Cortex of kidney (tissue), 1 donor: ENCODE measurements around the gene RPS5.
"Not testable (repeated sequence)": the region's sequence is repeated elsewhere in the genome, so short reads cannot be mapped to it uniquely, and the experiment has no call there.

ENCODE experiments used
- DNase-seq: peaks from one replicate; lab custom pipeline; 2025; lab: John Stamatoyannopoulos, UW

RPS5 gene

DNA sequence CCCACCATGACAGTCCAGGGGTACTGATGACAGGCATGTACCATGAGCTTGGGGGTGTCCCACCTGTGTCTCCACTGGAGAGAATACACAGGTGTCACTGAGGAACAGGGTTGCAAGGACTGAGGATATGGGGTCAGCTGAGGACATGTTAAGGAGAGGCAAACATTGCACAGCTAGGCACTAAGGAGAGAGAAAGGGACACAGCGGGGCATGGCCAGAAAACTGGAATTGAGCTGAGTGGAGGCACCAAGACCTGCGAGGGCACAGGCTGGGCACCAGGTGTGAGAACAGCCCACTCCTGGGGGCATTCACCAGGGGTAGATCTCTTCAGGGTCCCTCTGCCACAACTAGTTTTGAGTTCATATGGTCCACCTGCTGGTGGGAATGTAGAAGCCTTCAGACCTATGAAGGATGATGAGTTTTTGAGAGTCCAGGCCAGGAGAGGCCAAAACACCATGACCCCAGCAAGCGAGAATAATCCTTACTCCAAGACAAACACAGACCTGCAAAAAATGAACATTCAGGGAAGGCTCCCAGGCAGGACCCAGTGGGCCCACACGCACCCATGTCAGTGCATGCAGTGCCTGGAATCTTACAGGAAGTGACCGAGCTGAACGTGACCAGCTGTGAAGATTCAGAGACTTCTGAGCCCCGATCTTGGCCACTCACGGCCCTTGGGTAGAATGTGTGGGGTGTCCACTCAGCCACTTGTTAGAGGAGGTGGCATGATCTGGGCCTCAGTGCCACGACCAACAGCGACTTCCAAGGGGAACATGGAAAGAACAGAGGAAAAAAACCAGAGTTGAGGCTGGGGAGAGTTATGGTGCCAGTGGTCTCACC lies 20.0 kb downstream of the RPS5 start:
- DNase-seq: no peak

- no peak for DNase-seq
Observed at GRCh38 chr19:58407658-58408151, 20.6 kb downstream of the RPS5 start.

DNA sequence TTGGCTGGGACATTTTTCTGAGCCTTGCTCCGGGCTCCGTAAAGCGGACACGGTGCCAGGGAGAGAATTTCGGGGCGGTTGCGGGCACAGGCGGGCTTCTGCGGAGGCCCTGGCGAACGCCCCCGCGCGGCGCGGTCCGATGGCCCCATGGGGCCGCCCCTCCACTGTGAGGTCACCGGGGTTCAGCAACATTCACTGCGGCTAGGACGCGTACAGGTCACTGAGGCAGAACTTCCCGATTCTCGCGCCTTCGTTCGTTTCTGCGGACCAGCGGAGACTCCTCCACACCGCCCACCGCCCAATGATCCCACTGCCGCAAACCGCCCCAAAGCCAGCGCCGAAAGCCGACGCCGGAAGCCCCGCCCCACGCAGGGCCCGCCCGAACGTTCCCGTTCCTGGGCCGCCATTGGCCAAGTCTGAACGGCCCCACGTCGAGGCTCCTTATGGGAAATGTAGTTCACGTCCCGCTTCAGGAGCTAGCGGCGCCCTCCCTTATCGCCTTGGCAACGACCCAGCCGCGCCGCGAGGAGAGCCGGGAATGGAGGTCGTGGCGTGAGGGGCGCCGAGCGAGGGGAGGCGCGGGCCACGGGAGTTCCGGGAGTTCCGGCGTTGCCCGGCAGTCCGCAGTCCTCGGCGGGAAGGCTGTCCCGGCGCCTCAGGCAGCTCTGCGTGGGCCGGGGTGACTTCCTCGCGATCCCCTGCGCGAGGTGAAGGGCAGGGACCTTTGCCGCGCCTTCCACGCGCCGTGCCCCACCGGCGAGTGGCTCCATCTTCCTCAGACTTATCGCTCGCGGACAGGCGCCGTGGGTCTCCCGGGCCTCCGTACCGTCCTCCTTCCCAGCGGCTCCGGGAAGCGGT lies 21.3 kb downstream of the RPS5 start, which contains the start of gene ZNF584:
ZNF584 (plus strand) TSS at position 498 of the 858 bp plus-strand sequence. CDS start 499 bp downstream, outside the sequence.
- DNase-seq: peak; percentile 79

DNA sequence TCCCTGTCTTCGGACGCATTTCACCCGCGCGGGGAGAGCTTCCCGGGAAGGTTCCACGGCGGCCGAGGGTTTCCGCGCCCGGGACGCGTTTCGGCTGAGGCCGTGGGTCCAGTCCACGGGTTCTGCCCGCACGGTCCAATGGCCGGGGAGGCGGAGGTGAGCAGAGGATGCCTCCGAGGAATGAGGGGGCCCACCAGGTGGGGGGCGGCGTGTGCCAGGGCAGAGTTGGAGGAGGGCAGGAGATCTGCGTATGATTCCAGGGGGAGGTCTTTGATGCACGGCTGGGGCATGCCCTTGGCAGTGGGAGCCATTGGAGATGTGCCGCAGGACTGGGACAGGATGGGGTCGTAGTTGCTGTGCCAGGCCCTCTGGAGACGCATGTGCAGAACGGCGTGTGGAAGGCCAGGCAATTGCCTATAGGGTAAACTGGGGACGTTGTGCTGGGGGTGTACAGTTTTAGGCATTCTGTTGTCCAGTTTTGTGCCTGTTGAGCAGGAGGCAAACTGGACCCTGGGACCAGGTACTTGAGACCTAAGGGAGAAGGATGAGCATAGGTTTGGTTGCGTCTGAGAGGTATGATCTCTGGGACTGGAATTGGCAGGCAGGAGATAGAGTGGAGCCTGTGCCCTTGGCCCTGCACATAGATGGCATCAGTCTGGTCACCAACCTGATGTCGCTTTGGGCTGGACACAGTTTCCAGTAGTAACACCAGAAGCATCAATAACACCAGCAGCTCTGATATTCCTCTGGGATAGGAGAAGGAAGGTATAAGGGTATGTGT lies 22.1 kb downstream of the RPS5 start:
- no peak for DNase-seq

DNA sequence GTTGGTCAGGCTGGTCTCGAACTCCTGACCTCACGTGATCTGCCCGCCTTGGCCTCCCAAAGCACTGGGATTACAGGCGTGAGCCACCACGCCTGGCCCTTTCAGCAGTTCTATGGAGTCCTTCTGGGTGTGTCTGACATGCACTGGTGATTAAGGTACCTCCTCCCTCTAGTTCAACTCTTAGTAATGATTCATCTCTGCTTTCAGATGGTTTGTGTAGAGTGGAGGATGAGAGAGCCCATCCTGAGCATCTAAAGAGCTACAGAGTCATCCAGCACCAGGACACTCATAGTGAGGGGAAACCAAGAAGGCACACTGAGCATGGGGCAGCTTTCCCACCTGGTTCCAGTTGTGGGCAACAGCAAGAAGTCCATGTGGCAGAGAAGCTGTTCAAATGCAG lies 29.5 kb downstream of the RPS5 start:
- no peak for DNase-seq

GRCh38 chr19:58417071-58417470 lies 30.0 kb downstream of the RPS5 start:
- no peak for DNase-seq

GRCh38 chr19:58428617-58429016 lies 41.5 kb downstream of the RPS5 start:
- no peak for DNase-seq

DNA sequence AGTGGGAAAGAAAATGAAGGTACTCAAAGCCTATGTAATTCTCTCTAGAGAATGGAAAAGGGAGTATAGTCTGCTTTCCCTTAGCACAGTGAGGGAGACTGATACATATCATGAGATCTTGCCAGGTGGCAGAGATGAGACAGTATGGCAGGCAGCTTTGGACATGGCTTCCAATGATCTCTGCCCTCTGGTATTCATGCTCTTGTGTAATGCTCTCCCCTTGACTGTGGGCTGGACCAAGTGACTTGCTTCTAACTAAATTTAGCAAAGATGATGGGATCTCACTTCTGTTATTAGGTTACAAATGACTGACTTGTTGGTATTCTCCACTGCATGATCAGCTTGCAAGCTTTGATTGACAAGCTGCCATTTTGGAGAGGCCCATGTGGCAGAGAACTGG lies 42.7 kb downstream of the RPS5 start:
- no peak for DNase-seq

- DNase-seq: no peak
Observed at GRCh38 chr19:58434217-58434616, 47.1 kb downstream of the RPS5 start.

DNA sequence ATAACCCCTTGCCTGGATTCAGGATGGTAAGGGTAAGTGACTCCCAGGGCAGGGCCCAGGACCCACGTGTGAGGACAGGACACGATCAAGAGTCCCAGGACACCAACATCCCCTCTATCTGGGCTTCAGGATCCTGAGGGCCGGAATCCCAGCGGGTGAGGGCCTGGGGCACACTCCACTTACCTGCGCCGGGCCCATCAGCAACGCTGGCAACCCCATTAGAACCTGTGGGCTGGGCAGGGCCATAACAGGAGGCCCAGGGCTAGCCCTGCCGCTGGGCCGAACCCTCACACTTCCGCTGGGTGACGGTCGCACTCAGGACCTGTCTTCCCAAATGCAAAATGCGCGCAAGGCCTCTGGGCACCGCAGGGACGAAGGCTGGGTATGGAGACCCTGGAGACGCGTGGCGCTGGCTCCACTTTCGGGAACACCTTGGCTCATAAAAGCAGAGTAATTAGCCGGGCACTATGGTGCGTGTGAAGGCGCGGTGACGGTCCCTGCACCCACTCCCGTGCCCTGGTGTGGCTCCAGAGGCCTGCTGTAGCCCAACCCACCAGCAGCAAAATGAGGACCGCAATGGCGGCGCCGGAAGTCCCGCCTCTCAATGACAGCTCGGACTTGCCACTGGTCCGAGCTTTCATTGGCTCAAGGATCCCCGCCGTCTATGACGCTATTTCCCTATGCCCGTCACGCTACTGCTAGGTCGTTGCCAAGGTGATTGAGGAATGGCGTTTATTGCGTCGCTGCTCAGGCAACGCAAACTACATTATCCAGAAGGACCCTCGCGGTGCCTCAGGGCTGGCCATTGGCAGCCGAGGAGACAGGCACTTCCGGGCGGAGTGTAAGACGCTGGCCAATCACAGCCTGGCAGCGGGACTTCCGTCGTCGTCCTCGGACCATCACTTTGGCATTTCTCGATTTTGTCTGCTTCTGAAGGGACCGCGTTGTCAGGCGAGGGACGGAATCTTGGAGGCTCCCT lies 52.8 kb downstream of the RPS5 start, which contains the start of gene ZNF132:
ZNF132 (minus strand) TSS at position 578 of the 979 bp plus-strand sequence; CDS start at position 246, 332 bp downstream.
- DNase-seq: peak; percentile 40

DNA sequence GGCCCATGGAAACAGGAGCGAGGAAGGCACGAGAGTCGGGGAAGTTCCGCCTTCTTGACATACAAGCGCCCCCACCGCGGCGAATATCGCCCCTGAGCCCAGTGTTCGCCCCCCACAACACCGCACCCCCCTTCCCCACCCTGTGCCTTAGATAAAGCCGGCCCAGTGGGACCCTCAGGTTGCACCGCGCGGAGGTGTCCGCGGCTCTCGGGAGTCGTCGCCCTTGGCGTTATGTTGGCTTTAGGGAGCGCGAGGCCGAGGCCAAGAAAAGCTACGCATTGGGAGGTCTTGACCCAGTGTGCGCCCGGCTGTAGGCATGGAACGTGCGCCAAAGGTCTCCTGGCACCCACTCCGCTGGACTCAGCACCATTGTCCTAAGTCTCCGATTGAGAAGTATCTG lies 53.5 kb downstream of the RPS5 start:
- no peak for DNase-seq

GRCh38 chr19:58442986-58443385 lies 55.9 kb downstream of the RPS5 start:
- DNase-seq: not testable (repeated sequence)
